Uterus (tissue), 4 donors: ENCODE data around the gene FAM76B. TPM values are rescaled to one million over a fixed set of nuclear protein-coding genes. Genes with fewer than 3 reads are reported as not detected.

Source experiments
- DNase-seq, 2 donors: peaks; one replicate each; pipeline ENCODE4 v3.0.0-alpha.2; 2019 to 2020
- H3K27ac ChIP-seq, 2 donors: fragments of 200-600 bp; sonication (generic); 1 replicate in 1 of 2; 2 replicates in 1 of 2; pipeline ENCODE4 v1.5.1; 2016 to 2018
- H3K27me3 ChIP-seq, 2 donors: fragments of 200-600 bp; sonication (generic); one replicate each; pipeline ENCODE4 v1.5.1; 2018 to 2019; ENCODE audit warnings: control low read depth in 1 of 2
- H3K36me3 ChIP-seq, 2 donors: fragments of 200-600 bp; sonication (generic); one replicate each; pipeline ENCODE4 v1.5.1; 2019; ENCODE audit warnings: control low read depth in 1 of 2
- H3K4me1 ChIP-seq, 2 donors: fragments of 200-600 bp; sonication (generic); one replicate each; pipeline ENCODE4 v1.5.1; 2018 to 2019; ENCODE audit warnings: control low read depth in 1 of 2
- H3K4me3 ChIP-seq, 2 donors: fragments of 200-600 bp; sonication (generic); 1 replicate in 1 of 2; 2 replicates in 1 of 2; pipeline ENCODE4 v1.5.1; 2018 to 2019; ENCODE audit warnings: mild to moderate bottlenecking in 1 of 2
- H3K9me3 ChIP-seq, 2 donors: fragments of 200-600 bp; sonication (generic); one replicate each; pipeline ENCODE4 v1.5.1; 2019; ENCODE audit warnings: control low read depth in 1 of 2
- POLR2A ChIP-seq, 2 donors: fragments of 450-650 bp; IDR thresholded peaks; one replicate each; pipeline ENCODE4 v1.6.1; 2016; ENCODE audit warnings: antibody characterized with exemption in 2 of 2, mild to moderate bottlenecking in 1 of 2, moderate library complexity in 1 of 2
- intact Hi-C: fragments of 100-400 bp; cut with DNase I; formaldehyde crosslinking; loops from one replicate; pipeline ENCODE4 v1.15.1; 2023; ENCODE audit warnings: low total_unique reads
- total RNA-seq, 4 donors: library from RNA; depleted of rRNA in 3 of 4; stranded (reverse); fragments of >200 nt in 3 of 4; gene quantifications; one replicate each; pipeline versions ENCODE4 v1.1.0 to v1.2.4, GENCODE V29; 2014 to 2023
- TF ChIP-seq, protein P1 (sequence below), 4 experiments: fragments of 200-600 bp in 2 of 4; fragments of 450-650 bp in 2 of 4; sonication (generic) in 2 of 4; IDR thresholded peaks; one replicate each; pipeline ENCODE4 v1.5.1; 2016 to 2019; ENCODE audit warnings: antibody characterized with exemption in 4 of 4, mild to moderate bottlenecking in 2 of 4, moderate library complexity in 1 of 4
- donor health status: DM: yes; HTN: yes; CAD: no.

The FAM76B gene
- total RNA-seq, 4 donors from 2014 or later: 15.9 to 63.5 (median 26.5) TPM

GRCh38 chr11:95796501-95796900 lies 6.9 kb upstream of the FAM76B start:
- intact Hi-C loops: no loop called here
- Histone ChIP-seq H3K4me3 (no peak overlapping the region), H3K27me3 (no peaks in the 10 kb centered on the region), H3K27ac (no peak overlapping the region), H3K4me1 (no peaks in the 10 kb centered on the region), H3K9me3 (no peaks in the 10 kb centered on the region), H3K36me3 (no peaks in the 10 kb centered on the region)
- TF ChIP-seq POLR2A (IDR thresholded peaks at IDR 0.05): no peak
- TF ChIP-seq, protein P1, sequence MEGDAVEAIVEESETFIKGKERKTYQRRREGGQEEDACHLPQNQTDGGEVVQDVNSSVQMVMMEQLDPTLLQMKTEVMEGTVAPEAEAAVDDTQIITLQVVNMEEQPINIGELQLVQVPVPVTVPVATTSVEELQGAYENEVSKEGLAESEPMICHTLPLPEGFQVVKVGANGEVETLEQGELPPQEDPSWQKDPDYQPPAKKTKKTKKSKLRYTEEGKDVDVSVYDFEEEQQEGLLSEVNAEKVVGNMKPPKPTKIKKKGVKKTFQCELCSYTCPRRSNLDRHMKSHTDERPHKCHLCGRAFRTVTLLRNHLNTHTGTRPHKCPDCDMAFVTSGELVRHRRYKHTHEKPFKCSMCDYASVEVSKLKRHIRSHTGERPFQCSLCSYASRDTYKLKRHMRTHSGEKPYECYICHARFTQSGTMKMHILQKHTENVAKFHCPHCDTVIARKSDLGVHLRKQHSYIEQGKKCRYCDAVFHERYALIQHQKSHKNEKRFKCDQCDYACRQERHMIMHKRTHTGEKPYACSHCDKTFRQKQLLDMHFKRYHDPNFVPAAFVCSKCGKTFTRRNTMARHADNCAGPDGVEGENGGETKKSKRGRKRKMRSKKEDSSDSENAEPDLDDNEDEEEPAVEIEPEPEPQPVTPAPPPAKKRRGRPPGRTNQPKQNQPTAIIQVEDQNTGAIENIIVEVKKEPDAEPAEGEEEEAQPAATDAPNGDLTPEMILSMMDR (IDR thresholded peaks at IDR 0.05): no peak
- DNase-seq: no peak

GRCh38 chr11:95795627-95796295 lies 6.2 kb upstream of the FAM76B start:
- no peaks in the 10 kb centered on the region for H3K27me3 ChIP-seq
- no peak for TF ChIP-seq POLR2A (IDR thresholded peaks at IDR 0.05)
- TF ChIP-seq, protein P1 (IDR thresholded peaks at IDR 0.05): no peak
- intact Hi-C loops: no loop called here
- no peaks in the 10 kb centered on the region for H3K36me3 ChIP-seq
- DNase-seq: no peak
- H3K4me1 ChIP-seq: no peaks in the 10 kb centered on the region
- H3K9me3 ChIP-seq: no peaks in the 10 kb centered on the region
- H3K4me3 ChIP-seq: no peak overlapping the region
- H3K27ac ChIP-seq: no peak overlapping the region

DNA sequence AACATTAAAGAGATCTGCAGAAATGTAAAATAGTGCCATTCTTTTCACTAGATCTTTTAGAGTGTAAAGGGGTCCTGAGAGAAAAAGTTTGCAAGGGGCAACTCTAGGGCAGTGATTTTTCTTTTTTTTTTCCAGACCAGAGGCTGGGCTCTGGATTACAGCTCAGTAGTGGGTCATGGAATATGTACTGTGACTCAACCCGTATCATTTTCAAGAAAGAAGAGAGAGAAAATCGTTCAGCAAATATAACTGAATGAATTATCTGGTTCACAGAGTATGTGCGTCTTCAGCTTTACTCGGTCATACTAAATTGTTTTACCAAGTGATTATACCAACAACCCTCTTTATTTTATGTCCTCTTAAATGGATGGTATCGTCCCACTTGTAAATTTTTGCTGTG lies 4.5 kb upstream of the FAM76B start:
- Histone ChIP-seq H3K4me1 (no peaks in the 10 kb centered on the region), H3K9me3 (no peaks in the 10 kb centered on the region), H3K27me3 (no peaks in the 10 kb centered on the region), H3K27ac (no peak overlapping the region), H3K36me3 (no peaks in the 10 kb centered on the region), H3K4me3 (no peak overlapping the region)
- DNase-seq: no peak
- intact Hi-C loops: no loop called here
- TF ChIP-seq, protein P1 (IDR thresholded peaks at IDR 0.05): no peak
- TF ChIP-seq POLR2A (IDR thresholded peaks at IDR 0.05): no peak

- Histone ChIP-seq H3K36me3 (no peaks in the 10 kb centered on the region), H3K27me3 (no peaks in the 10 kb centered on the region), H3K9me3 (no peaks in the 10 kb centered on the region), H3K4me1 (peaks cover 0 to 6% of the 10 kb centered on the region in 2 donors), H3K4me3 (no peak overlapping the region), H3K27ac (no peak overlapping the region)
- TF ChIP-seq, protein P1 (IDR thresholded peaks at IDR 0.05): no peak
- TF ChIP-seq POLR2A (IDR thresholded peaks at IDR 0.05): no peak
- intact Hi-C loops: no loop called here
- DNase-seq: no peak
These were observed 3.5 kb upstream of the FAM76B start for GRCh38 chr11:95793116-95793515.

DNA sequence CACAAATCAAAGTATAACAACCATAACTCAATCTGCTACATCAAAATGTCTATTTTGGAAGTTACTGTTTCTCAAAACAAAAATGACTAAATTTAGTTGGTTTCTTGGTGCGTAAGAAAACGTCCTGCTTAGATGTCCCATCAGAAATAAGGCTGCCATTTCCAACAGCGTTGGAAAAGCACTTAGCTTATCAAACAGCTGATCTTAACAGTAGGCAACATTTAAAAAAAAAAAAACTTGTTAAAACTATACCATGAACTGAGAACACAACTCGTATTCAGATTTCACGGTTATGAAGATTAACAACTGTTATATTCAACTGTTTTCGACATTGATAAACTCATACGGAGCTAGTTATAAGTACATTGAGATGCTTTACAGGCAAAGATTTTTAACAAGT lies 3.1 kb upstream of the FAM76B start:
- DNase-seq: no peak
- Histone ChIP-seq H3K36me3 (no peaks in the 10 kb centered on the region), H3K9me3 (no peaks in the 10 kb centered on the region), H3K27me3 (no peaks in the 10 kb centered on the region), H3K27ac (no peak overlapping the region), H3K4me3 (no peak overlapping the region), H3K4me1 (peaks cover 0 to 9% of the 10 kb centered on the region in 2 donors)
- no peak for TF ChIP-seq POLR2A (IDR thresholded peaks at IDR 0.05)
- TF ChIP-seq, protein P1 (IDR thresholded peaks at IDR 0.05): no peak
- intact Hi-C loops: no loop called here
